SIG-M5 (cell line): ENCODE measurements around the gene MLLT6.

ENCODE experiments used
- DNase-seq: peaks from one replicate; lab custom pipeline; 2025; lab: John Stamatoyannopoulos, UW

The MLLT6 gene

DNA sequence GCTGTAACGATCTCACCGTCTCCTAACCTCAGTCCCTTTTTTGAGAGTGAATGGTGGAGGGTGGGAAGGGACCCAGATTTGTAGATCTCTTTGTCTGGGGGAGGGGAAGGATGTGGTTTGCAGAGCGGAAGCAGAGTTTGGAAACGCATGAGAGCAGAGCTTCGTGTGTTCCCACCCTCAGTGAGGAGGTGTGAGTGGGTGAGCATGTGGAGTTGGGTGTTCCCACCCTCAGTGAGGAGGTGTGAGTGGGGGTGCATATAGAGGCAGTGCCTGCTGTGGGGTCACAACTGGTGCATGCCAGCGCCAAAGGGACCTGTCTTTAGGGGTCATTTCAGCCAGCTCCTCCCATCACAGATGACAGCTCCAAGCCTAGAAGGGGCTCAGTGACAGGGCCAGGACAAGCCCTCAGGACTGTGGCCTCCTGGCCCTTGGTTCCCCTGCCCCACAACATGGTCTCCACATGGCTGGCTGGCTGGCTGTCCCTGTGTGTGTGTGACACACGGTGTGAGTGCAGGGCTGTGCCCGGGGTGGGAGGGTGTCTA lies 23.3 kb downstream of the MLLT6 start:
- DNase-seq, result no peak

DNA sequence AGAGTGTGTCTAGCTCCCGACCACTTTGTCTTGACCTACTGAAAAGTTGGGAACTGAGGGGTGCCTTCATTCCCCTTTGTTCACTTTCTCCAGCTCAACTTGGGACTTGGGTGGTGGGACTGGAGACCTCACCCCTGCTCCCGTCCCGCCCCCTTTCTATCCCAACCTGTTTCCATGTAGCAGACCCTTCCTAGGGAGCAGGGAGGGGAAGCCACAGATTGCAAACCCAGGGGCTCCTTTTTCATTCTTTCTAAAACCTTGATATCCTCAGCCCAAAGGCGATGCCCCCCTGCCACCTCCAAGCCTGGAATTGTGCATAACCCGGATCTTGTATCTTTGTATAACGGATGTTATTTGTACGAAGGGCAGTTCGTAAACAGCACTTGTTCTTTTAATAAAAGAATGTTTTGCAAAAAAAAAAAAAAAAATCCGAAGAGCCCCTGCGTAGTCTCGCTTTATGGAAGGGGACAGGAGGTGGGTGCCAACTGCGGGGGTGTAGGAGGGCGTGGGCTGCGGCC lies 24.4 kb downstream of the MLLT6 start:
- DNase-seq, result no peak

DNA sequence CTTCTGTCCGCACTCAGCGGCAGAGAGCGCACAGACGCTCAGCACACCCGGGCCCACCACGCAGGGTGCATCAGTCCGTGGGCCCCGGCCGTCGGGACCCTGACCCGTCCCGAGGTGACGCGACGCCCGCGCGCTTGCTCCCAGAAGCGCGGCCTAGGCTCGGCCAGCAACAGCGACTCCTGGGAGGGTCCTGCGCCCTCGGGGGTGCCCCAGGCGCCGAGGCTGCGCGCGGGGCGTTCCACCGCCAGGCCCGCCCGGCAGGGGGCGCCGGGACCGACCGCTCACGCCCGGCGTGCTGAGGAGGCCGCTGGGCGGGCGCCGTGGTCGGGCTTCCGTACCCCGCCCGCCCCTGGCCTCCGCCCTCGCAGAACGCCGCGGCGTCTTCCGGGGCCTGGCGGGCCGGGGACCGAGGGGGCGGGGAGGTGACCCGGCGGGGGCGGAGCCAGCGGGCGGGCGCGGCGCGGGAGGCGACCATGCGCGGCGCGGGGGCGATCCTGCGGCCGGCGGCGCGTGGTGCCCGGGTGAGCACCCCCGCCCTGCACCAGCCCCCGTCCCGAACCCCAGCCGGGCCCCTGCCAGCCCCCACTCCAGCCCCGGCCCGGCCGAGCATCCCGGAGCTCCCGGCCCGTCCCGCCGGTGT lies 24.9 kb downstream of the MLLT6 start, which contains the start of gene CISD3:
Gene CISD3 (plus strand): TSS at position 456 of the 640 bp plus-strand sequence. CDS start 18 bp downstream, at position 474.
- no peak for DNase-seq

DNA sequence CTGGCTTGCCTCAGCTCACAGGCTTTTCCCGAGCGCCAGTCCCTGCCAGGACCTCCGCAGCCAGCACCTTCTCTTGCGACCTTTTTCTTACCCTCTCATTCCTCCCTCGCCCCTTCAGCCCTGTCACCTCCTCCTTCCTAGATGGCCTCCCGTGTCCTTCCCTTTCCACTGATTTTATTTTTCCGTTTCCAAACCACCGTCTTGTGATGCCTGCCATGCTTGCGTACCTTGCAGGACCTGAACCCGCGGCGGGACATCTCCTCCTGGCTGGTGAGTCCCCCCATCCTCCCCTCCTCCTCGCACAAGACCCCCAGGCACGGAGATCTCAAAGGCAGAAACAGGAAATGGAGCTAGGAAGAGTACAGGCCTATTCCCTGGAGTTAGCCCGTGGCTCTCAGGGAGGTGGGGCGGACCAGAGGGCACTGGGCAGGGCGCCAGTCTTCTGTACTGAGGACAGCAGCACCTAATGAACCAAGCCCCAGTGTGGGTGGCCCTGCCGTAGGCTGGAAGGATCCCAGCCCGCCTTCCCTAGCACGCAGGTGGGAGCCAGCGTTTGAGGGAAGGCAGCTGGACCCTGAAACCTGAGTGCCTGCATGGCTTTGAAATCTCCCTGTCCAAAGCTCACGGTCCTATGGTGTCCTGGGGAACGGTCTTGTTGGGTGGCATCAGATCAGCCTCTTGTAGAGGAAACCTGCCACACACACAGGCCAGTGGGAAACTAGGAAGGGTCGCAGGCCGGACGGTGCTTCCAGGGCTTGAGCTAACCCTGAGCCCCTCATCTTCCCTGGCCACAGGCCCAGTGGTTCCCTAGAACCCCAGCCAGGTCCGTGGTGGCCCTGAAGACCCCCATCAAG lies 25.7 kb downstream of the MLLT6 start:
- DNase-seq, result no peak

DNA sequence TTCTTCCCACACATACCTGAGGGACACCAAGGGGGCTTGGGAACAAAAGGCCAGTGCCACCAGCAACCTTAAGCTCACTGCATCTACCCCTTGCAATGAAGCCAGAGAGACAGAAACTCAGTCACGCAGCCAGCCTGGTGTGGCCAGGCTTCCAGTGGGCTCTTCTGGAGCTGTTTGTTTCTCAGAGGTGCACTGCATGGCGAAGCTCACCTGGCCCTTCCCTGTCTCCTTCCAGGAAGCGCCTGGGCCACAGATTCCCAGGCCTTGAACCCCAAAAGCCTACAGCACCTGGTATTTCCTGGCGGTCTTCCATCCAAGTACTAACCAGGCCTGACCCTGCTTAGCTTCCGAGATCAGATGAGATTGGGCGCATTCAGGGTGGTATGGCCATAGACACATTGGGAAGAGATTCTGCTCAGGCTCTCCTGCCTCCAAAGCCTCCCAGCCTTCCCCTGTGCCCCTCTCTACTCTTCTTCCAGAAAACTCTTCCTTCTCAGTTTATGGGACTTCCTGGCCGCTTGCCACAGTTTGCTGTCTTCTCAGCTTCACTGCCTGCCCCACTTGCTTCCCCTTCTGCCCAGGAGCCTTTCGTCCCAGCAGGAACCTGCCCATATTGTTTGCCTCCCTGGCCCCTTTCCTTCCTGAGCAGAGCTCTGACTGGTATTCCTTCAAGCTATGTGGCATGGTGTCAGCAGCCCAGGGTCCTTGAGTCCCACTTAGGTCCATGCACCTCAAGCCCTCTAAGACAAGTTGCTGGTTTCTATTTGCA lies 26.6 kb downstream of the MLLT6 start:
- DNase-seq, result no peak

DNA sequence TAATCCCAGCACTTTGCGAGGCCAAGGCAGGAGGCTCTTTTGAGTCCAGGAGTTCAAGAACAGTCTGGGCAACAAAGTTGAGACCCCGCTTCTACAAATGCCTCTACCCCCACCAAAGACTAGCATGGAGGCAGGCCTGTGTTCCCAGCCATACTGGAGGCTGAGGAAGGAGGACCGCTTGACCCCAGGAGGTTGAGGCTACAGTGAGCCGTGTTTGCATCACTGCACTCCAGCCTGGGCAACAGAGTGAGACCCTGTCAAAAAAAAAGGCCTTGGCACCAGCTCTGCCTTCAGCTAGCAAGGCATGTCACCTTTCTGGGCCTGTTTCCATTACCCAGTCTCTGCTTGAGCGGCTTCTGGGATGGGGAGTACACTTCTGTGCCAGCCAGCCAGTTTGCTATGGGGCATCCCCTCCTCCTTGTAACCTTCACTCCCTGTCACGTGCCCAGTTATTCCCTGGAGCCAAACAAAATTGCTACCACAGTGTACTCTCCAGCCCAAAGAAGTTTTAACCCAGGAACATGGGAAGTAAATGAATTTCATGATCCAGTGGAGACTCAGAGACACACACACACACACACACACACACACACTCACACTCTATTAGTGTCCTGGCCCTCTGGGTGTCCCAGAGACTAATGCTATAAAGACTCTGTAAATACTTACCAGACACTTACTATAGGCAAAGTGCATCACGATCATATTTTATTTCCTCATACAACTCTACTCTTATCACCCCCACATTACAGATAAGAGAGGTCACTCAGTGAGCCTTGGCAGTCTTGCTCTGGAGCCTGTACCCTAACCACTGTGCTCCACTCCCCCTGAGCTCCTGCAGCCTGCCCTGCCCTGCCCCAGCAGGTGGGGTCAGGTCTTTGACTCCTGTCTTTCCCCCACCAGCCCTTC lies 27.6 kb downstream of the MLLT6 start:
- no peak for DNase-seq

DNA sequence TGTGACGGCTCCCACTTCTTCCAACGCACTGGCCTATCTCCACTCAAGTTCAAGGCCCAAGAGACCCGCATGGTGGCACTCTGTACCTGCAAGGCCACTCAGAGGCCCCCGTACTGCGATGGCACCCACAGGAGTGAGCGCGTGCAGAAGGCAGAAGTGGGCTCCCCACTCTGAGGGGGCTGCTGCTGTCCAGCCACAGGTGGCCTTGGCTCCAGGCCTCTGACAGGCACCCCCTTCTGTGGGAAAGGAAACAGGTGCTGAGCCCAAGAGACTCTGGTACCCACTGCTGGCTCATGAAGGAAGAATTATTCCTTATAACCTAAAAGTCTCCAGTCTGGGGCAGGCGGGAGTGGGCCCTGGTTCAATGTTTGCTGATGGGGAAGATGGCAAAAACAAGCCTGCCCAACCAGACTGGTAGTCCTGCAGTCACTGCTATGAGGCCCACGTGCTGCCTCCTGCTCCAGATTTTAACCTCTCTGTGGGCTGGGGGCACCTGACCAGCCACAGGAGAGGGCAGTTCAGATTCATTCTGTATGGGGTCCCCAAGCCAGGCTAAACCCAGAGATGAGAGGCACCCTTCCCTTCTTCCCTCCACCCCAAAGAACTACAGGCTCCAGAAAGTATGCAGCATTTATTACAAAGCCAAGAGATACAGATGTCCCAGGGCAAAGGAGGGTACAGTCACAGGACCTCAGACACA lies 28.4 kb downstream of the MLLT6 start:
- DNase-seq, result no peak

DNA sequence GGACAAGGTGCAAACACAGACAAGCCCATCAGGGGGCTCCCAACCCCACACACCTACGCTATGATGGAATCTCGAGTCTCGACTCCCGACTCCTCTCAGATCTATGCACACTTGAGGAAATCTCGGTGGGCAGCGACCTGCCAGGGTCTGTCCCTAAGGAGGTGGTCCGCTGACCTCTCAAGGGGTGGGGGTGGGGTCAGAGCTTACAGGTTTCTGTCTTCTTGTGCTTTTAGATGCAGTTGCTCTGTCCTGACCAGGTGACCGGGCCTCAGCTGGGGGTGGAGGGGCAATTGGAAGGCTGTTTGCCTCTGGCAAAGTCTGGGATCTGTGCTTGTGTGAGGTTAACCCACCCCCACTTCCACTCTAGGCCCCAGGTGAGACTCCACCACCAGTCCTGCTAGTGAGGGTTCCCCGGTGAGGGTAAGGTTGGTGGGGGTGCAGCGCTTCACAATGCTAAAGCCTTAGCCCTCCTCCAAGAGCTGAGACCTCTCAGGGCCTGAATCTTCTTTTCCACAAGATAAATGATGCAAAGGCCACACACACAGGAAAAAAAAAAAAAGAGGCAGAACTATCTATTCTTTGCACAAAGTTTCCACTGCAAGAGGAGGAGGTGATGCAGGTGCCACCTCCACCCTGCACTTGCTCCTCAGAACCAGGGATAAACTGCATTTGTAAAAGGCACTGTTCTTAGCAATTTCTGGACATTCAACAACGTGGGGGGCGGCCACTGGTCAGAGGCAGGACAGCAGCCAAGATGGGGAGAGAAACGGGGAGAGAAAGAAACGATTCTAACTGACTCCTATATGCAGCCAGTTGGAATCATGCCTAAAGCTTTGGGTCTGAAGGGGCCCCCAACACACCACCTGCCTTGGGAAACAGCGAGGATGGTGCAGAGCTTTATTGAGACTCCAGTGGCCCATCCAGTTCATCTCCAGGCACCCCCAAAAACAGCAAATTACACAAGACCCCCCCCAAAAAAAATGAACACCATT lies 29.2 kb downstream of the MLLT6 start:
- DNase-seq, result no peak

DNA sequence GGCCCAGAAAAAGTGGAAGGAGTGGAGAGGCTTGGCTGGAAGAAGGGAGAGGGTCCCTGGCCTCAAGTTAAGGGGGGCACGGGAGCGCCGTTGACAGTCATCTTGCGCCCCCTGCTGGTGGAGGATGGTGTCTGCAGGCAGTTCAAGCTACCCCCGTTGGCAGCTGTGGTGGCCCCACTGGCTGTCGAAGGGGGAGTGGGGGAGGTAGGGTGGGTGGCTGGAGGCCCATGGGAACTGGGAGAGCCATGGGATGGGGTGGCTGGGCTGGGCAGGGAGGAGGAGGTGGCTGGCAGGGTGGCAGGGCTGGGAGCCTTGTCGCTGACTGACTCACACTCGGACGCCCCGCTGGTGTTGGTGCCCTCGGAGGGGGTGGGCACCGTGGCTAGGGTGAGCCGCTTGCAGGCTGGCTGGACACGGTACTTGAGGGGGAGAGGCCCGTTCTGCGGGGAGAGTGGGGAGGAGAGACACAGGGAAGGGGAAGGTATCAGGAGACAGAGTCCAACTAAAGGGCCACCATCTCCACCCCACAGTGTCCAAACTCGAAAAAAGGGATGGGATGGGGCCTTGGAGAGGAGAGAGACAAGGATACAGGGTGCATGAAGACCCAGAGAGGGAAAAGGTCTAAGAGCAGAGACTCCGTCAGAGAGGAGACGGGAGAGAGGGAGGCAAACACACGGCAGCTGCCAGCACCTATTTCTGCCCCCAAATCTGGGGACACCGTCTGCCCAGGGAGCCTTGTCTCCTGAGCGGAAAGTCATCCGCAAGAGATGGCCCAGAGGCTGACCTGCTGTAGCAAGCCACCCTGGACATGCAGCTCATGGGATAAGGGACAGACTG lies 30.3 kb downstream of the MLLT6 start:
- no peak for DNase-seq

DNA sequence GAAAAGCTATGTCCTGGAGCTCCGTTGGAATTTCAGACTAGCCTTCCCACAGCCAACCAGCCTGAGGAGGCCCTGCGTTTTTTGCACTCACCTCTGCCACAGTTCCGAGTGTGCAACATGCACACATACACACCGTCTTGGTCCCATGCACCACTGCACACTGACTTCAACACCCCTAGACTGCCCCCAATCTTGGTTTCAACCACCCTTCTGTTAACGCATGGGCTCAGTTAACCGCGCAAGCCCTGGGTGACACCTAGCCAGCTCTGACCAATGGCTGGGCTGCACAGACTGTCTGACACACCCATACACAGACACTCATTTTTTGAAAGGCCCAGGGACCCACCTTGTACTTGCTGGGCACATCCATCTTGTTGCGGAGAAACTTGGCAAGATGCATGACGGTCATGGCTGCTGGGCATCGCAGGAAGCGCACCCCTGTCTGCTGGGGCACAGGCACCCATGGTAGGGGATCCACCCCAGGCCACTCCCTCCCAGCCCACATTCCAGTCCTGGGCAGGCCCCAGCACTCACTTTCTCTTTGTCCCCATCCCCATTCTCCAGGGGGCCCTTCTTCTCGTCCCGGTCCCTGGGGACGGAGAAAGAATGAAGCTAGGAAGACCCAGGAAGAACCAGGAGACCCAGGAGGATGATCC lies 33.1 kb downstream of the MLLT6 start:
- no peak for DNase-seq

DNA sequence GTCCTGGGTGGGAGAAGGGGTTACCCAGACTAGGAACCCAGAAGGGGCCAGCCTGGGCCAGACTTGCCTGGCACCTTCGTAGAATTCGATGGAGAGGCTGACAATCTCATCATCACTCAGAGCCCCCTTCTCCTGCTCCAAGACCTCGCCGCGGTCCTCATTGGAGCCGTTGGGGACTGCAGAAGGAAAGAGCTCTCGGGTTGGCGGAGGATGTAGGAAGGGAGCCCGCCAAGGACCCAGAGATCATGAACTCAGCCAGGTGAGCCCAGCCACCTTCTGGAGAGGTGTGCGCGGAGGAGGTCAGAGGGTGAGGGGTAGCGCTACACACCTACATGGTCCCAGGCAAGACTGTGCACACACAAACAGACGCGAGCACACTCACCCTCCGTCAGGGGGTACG lies 33.6 kb downstream of the MLLT6 start:
- DNase-seq, result no peak

DNA sequence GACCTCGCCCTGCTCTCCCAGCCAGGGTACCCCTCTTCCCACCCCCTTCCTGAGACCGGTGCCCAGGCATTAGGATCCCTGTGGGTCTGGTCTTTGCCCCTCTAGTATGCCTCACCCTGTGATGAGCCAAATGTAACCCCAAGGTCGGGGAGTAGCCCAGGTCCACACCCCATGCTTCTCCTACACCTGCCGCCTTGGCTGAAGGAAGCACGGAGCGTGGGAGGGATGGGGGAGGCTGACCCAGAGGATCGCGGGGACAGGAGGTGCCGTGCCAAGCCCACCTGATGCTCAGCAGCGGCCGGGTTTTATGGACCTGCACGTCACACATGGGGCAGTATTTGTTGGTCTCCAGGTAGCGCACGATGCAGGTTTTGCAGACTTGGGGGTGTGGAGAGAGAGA lies 34.2 kb downstream of the MLLT6 start:
- DNase-seq, result no peak

DNA sequence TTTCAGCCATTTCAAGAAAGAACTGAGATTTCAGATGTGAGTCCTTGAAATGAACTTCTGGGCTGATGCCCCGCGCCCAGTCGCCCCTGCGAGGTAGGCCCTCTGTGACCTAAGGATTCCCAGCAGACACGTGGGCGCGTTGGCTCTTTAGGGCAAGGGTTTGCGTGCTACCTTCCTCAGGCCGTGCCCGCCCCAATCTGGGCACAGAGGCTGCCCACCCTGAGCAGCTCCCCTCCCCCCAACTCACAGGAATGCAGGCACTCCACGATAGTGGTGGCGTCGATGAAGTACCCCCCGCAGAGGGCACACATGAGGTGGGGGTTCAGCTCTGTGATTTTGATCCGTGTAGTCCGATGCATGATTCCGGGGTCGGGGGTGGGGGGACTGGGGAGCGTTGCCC lies 35.0 kb downstream of the MLLT6 start:
- DNase-seq, result no peak

DNA sequence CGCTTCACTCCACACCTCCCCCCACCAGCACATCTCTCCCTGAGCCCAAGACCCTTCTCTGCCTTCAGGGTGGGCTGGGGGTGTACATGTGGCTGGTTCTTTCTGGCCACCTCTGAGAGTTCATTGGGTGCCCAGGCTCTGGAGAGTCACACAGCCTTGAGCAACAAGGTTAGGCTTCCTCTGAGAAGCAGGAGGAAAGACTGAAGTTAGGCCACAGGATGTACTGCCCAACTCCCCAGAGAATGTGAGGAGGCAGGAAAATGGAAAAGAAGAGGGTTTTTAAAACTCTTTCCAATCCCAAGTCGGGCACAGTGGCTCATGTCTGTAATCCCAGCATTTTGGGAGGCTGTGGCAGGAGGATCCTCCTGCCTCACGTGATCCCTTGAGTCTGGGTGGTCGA lies 35.7 kb downstream of the MLLT6 start:
- DNase-seq, result no peak

DNA sequence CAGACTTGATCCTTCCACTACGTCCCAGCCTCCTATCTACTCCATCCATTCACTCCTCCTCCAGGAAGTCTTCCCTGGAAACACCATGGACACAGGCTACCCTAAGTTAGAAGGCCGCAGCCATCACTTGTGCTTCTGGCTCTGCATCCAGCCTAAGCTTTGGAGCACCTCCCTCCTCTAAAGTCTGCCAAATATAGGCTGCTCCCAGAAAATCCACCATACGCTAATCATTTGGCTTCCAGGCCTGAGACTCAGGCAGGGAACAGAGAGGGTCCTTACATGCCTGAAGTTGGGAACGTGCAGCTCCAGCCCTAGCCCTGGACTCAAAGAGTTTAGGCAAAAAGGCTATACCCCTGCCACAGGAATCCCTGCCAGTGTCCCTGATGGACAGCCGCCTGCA lies 36.4 kb downstream of the MLLT6 start:
- DNase-seq, result no peak

DNA sequence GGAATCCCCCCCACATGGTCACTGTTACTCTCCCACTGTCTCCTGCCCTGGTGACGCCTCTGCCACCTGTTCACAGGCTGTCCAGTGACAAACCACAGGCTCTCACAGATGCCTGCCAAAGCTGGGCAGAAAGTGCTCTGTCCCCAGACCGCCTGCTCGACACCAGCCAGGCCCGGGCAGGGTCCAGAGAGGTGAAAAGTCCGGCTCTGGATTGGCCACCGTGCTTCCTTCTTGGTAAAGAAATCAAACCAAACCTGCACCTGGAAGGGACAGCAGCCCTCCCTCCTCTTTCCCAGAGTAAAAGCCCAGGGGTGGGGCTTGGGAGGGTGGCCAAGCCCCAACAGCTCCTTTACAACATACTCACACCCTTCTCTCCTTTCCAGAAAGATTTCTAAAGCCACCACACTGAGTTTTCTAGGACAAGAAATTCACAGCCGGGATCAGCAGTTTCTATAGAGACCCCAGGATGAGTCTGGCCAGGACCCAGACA lies 36.9 kb downstream of the MLLT6 start:
- DNase-seq, result no peak

DNA sequence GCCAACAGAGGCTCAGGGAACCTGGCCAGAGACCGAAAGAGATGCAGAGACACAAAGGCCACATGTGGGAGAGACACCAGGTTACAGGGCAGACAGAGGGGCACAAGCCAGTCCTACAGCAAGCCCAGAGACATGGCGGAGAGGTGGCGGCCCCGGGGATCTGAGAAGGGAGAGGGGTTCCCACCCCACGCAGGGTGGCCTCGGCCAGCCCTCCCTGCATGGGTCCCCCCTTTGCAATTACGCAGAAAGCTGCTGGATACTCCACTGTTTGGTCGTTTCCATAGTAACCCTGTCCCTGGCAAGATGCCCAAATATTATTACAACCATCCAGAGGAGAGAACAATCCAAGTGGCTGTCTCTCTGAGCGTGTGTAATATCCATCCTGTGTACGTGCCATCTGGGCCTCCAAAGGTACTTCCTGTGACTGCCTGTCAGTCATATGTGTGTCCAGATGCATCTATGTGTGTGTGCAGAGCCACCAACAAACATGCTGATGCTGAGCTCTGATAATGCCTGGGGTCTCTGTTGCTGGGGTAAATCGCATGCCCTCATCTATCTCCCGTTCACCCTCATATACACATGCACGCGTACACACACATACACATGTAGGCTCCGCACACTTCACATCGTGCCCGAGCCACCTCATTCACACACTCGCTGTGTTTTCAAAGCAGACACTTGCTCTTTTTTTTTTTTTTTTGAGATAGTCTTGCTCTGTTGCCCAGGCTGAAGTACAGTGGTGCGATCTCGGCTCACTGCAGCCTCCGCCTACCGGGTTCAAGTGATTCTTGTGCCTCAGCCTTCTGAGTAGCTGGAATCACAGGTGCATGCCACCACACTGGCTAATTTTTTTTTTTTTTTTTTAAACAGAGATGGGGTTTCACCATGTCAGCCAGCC lies 37.6 kb downstream of the MLLT6 start:
- no peak for DNase-seq
